Choroid plexus epithelial cell (primary cell): ENCODE data around the gene UGCG.

Experiments
- DNase-seq: peaks from one replicate; pipeline ENCODE4 v3.0.0-alpha.2; 2010; ENCODE audit warnings: low read depth
- H3K4me3 ChIP-seq: 2 replicates; pipeline ENCODE4 v1.5.1; 2011; ENCODE audit warnings: low read depth, mild to moderate bottlenecking, control low read depth, low read length, moderate library complexity
- TF ChIP-seq, protein P1 (sequence below): conservative IDR thresholded peaks from 2 replicates; pipeline ENCODE4 v1.5.1; 2011; ENCODE audit warnings: low read depth, mild to moderate bottlenecking, control low read depth, inconsistent platforms, low read length, moderate library complexity

UGCG gene

DNA sequence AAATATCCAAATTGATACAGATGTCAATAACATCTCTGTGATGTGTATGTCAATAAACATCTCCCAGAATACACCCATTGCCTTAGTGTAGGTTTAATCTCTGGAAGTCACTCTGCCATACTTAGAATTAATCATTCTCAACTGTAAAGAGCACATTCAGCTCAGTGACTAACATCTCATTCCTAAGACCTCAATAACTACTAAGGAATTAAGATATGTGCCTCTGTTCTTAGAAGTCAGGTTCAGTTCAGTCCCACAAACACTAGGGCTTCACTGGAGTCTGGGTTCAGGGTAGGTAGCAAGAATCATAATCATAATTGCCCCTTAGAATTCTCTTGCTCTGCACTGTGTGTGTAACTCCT lies 31.7 kb downstream of the UGCG start:
- TF ChIP-seq, protein P1, sequence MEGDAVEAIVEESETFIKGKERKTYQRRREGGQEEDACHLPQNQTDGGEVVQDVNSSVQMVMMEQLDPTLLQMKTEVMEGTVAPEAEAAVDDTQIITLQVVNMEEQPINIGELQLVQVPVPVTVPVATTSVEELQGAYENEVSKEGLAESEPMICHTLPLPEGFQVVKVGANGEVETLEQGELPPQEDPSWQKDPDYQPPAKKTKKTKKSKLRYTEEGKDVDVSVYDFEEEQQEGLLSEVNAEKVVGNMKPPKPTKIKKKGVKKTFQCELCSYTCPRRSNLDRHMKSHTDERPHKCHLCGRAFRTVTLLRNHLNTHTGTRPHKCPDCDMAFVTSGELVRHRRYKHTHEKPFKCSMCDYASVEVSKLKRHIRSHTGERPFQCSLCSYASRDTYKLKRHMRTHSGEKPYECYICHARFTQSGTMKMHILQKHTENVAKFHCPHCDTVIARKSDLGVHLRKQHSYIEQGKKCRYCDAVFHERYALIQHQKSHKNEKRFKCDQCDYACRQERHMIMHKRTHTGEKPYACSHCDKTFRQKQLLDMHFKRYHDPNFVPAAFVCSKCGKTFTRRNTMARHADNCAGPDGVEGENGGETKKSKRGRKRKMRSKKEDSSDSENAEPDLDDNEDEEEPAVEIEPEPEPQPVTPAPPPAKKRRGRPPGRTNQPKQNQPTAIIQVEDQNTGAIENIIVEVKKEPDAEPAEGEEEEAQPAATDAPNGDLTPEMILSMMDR = no peak
- no peak overlapping the region for H3K4me3 ChIP-seq
- DNase-seq = peak; percentile 68

DNA sequence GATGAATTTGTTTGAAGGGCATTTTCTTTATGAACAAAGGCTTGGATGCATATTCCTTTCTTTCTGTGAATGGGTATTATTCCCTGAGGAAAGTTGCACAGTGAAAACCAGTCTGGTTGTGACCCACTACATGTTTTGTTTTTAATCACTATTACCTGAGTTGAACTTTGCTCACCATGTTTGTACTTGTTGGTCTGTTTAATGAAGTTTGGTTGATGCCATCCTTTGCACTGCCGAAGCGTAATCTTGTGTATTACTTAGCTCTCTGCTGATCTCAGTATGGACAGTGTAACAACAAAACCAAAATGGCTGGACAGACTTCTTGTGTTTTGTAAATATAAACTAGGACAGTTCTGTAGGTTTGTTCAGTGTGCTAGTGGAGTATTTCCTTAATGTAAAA lies 38.1 kb downstream of the UGCG start:
- no peak overlapping the region for H3K4me3 ChIP-seq
- DNase-seq = no peak
- TF ChIP-seq, protein P1 = no peak

DNA sequence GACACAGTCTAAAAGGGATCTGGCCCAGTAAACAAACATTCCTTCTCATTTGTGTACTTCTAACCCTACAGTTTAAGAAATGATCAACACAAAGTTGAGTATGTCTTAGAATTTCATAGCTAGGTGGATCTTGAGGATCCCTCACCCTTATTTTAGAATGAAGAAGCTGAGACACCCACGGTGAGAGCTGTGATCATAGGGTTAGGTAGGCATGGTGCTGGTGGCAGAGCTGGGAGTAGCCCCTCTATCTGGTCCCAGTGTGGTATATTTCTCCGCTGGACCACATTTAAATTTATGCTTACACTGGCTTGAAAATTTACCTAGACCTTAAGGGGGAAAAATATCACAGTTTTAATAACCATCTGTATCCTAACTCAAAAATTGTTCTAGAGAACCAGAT lies 39.8 kb downstream of the UGCG start:
- TF ChIP-seq, protein P1 = no peak
- no peak for DNase-seq

DNA sequence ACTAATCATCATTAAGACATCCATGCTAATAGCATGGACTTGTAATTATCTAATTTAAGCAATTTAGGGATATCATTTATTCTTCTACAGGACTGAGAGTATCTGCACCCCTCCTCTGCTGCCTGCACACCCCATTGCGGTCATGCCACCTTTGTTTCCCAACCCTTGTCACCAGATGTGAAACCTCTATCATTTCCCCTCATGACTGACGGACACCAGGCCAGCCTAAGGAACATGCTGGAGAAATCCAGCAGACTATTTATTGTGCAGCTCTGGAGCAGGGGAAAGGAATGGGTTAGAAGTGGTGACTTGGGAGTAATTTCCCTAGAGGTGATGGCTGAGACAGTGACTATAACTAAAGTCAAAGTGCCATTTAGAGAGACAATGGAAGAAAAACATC lies 40.7 kb downstream of the UGCG start:
- no peak for DNase-seq
- no peak overlapping the region for H3K4me3 ChIP-seq
- TF ChIP-seq, protein P1 = no peak

More for the DNA sequence above, 39.8 kb downstream of the UGCG start:
- H3K4me3 ChIP-seq = no peak overlapping the region

DNA sequence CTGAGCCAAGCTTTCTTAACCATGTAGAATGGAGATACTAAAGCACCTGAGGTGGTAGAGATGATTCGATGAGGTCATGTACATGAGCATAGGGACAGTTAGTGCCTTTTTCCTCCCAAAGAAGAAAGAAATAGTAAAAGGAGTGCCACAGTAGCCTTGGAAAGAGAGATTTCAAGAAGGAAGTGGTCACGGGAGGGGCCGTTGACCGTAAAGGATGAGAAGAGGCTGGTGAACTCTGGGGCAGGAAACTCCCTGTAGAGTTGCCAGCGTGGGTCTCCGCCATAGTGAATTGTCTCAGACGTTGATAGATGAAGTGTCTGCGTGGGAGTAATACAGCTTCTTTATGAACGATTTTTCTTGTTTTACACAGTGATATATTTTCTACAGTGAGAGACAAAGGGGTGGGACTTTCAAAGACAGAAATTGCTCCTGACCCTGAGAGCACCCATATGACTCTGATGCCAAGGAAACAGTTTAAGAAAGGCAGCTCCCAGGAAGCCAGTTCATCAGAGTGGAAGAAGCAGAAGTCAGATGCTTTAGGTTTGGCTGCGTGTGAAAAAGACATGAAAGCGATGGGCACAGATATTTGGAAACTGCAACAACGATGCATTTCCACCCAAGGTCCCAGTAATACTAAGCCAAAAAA lies 41.3 kb downstream of the UGCG start:
- DNase-seq = peak; percentile 81
- TF ChIP-seq, protein P1 = no peak
- no peak overlapping the region for H3K4me3 ChIP-seq

DNA sequence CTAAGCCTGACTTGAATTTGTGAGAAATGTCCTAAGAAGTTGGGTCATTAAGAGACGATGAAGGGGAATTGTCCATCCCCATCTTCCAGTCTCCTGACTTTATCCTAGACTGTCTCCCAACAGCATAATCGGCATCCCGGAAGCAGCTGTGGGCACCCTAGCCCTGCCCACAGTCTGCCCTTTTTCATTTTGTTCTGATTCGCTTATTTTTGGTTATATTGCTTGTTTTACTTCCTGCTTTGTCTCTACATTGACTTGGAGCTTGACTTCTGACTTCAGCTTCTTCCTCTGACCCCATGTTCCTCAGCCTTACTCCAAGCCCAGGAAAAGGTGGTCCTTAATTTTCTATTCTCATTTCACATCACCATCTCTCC lies 41.8 kb downstream of the UGCG start:
- no peak for DNase-seq
- H3K4me3 ChIP-seq = no peak overlapping the region
- TF ChIP-seq, protein P1 = no peak

DNA sequence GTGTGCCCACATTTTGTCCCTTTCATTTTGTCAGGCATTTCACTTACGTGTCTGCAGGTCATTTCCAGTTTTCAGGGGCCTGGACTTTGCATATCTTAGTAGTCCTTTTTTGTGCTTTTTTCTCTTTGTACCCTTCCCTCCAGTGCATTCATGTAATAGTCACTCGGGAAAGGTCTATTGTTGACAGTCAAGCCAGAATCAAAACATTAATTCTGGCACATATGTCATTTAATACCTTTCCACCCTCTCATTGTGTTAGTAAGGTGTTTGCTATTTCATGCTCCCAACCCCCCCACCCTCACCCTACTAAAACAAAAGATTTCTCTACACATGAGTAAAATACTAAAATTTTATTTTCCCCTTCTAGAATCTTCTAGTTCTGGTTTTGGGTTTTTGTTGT lies 42.7 kb downstream of the UGCG start:
- TF ChIP-seq, protein P1 = no peak
- no peak for DNase-seq
- no peak overlapping the region for H3K4me3 ChIP-seq
